H9 (cell line): Measurements from ENCODE around the gene CENPI. TPM values are rescaled to one million over a fixed set of nuclear protein-coding genes. Genes with fewer than 3 reads are reported as not detected.

Source experiments
- DNase-seq: peaks from one replicate; pipeline ENCODE4 v3.0.0-alpha.2; 2017
- H2AFZ ChIP-seq: one replicate; pipeline ENCODE4 v1.6.1; 2013; ENCODE audit warnings: mild to moderate bottlenecking, low read length, control low read depth, moderate library complexity
- H2AK5ac ChIP-seq: 2 replicates; pipeline ENCODE4 v1.6.1; 2013; ENCODE audit warnings: low read length, control low read depth, mixed read lengths; ENCODE audit not compliant: insufficient read length
- H2BK120ac ChIP-seq: one replicate; pipeline ENCODE4 v1.6.1; 2013; ENCODE audit warnings: low read depth, mild to moderate bottlenecking, low read length, control low read depth, inconsistent platforms; ENCODE audit not compliant: poor library complexity, severe bottlenecking
- H2BK12ac ChIP-seq: 2 replicates; pipeline ENCODE4 v1.6.1; 2013; ENCODE audit warnings: low read length, control low read depth, mixed read lengths, low read depth; ENCODE audit not compliant: insufficient read length
- H2BK15ac ChIP-seq: 2 replicates; pipeline ENCODE4 v1.6.1; 2013; ENCODE audit warnings: low read depth, low read length, control low read depth
- H2BK20ac ChIP-seq: one replicate; pipeline ENCODE4 v1.6.1; 2013; ENCODE audit warnings: low read depth, mild to moderate bottlenecking, low read length, control low read depth, inconsistent platforms; ENCODE audit not compliant: poor library complexity, severe bottlenecking
- H2BK5ac ChIP-seq: 2 replicates; pipeline ENCODE4 v1.6.1; 2013; ENCODE audit warnings: low read length, control low read depth, mixed read lengths; ENCODE audit not compliant: insufficient read length
- H3K14ac ChIP-seq: 2 replicates; pipeline ENCODE4 v1.6.1; 2013; ENCODE audit warnings: low read length, control low read depth; ENCODE audit not compliant: insufficient read depth
- H3K18ac ChIP-seq: 2 replicates; pipeline ENCODE4 v1.6.1; 2013; ENCODE audit warnings: low read depth, mild to moderate bottlenecking, mixed read lengths, low read length, control low read depth; ENCODE audit not compliant: insufficient read length
- H3K23ac ChIP-seq: 2 replicates; pipeline ENCODE4 v1.6.1; 2013; ENCODE audit warnings: low read length, control low read depth, mixed read lengths, low read depth; ENCODE audit not compliant: insufficient read length
- H3K23me2 ChIP-seq: 2 replicates; pipeline ENCODE4 v1.6.1; 2013; ENCODE audit warnings: low read depth, mild to moderate bottlenecking, mixed read lengths, low read length, control low read depth; ENCODE audit not compliant: insufficient read length, poor library complexity, severe bottlenecking
- H3K27ac ChIP-seq: 2 replicates; pipeline ENCODE4 v1.5.1; 2013; ENCODE audit warnings: low read length, control low read depth, mixed read lengths, low read depth; ENCODE audit not compliant: insufficient read length
- H3K27me3 ChIP-seq: 2 replicates; pipeline ENCODE4 v1.6.1; 2013; ENCODE audit warnings: low read length, control low read depth, inconsistent platforms; ENCODE audit not compliant: insufficient read depth
- H3K4ac ChIP-seq: 2 replicates; pipeline ENCODE4 v1.6.1; 2013; ENCODE audit warnings: low read depth, mild to moderate bottlenecking, control low read depth, inconsistent platforms, low read length, moderate library complexity
- H3K4me1 ChIP-seq: 2 replicates; pipeline ENCODE4 v1.6.1; 2013; ENCODE audit warnings: low read length, control low read depth, inconsistent platforms; ENCODE audit not compliant: insufficient read depth
- H3K4me2 ChIP-seq: 2 replicates; pipeline ENCODE4 v1.6.1; 2013; ENCODE audit warnings: low read length, control low read depth, mixed read lengths; ENCODE audit not compliant: insufficient read length, insufficient read depth
- H3K56ac ChIP-seq: 2 replicates; pipeline ENCODE4 v1.6.1; 2013; ENCODE audit warnings: low read depth, mild to moderate bottlenecking, mixed read lengths, low read length, control low read depth; ENCODE audit not compliant: insufficient read length
- H3K79me1 ChIP-seq: 2 replicates; pipeline ENCODE4 v1.6.1; 2013; ENCODE audit warnings: low read depth, mild to moderate bottlenecking, moderate library complexity, low read length, control low read depth, inconsistent platforms; ENCODE audit not compliant: insufficient read depth, poor library complexity, severe bottlenecking
- H3K79me2 ChIP-seq: 2 replicates; pipeline ENCODE4 v1.6.1; 2013; ENCODE audit warnings: low read length, control low read depth, inconsistent platforms; ENCODE audit not compliant: insufficient read depth
- H3K9ac ChIP-seq: 2 replicates; pipeline ENCODE4 v1.6.1; 2013; ENCODE audit warnings: low read length, control low read depth, mixed read lengths; ENCODE audit not compliant: insufficient read length; ENCODE audit errors: extremely low read depth
- H3K9me3 ChIP-seq: one replicate; pipeline ENCODE4 v1.6.1; 2013; ENCODE audit warnings: low read depth, low read length, inconsistent platforms; ENCODE audit not compliant: control insufficient read depth
- H3T11ph ChIP-seq: one replicate; pipeline ENCODE4 v1.6.1; 2013; ENCODE audit warnings: mild to moderate bottlenecking, low read length, control low read depth, inconsistent platforms
- H4K20me1 ChIP-seq: one replicate; pipeline ENCODE4 v1.6.1; 2013; ENCODE audit not compliant: control insufficient read depth, insufficient read length, insufficient read depth
- H4K5ac ChIP-seq: 2 replicates; pipeline ENCODE4 v1.6.1; 2013; ENCODE audit warnings: low read depth, mild to moderate bottlenecking, mixed read lengths, low read length, control low read depth; ENCODE audit not compliant: insufficient read length
- H4K8ac ChIP-seq: replicated peaks from 2 replicates; pipeline ENCODE4 v1.6.1; 2013; ENCODE audit warnings: low read length, control low read depth, mixed read lengths, low read depth; ENCODE audit not compliant: insufficient read length
- H4K91ac ChIP-seq: 2 replicates; pipeline ENCODE4 v1.6.1; 2013; ENCODE audit warnings: low read depth, mild to moderate bottlenecking, moderate library complexity, mixed read lengths, low read length, control low read depth; ENCODE audit not compliant: insufficient read length
- H3K27ac Mint-ChIP-seq, 3 experiments: 2 replicates in 2 of 3; 3 replicates in 1 of 3; pipeline ENCODE4 v1.8.0; 2020 to 2021; ENCODE audit warnings: mixed read lengths in 3 of 3, mild to moderate bottlenecking in 1 of 3, moderate library complexity in 1 of 3
- H3K27me3 Mint-ChIP-seq: 2 replicates; pipeline ENCODE4 v1.8.0; 2021; ENCODE audit warnings: low read depth, mild to moderate bottlenecking, moderate library complexity, mixed read lengths
- H3K36me3 Mint-ChIP-seq, 3 experiments: 2 replicates in 2 of 3; 3 replicates in 1 of 3; pipeline ENCODE4 v1.8.0; 2020 to 2021; ENCODE audit warnings: low read depth in 3 of 3, mixed read lengths in 3 of 3; ENCODE audit not compliant: insufficient read depth in 1 of 3
- H3K4me1 Mint-ChIP-seq, 2 experiments: 2 replicates each; pipeline ENCODE4 v1.8.0; 2020; ENCODE audit warnings: mixed read lengths in 2 of 2
- H3K4me3 Mint-ChIP-seq, 2 experiments: 2 replicates in 1 of 2; 3 replicates in 1 of 2; pipeline ENCODE4 v1.8.0; 2020 to 2021; ENCODE audit warnings: mild to moderate bottlenecking in 2 of 2, mixed read lengths in 2 of 2, moderate library complexity in 1 of 2
- H3K9me3 Mint-ChIP-seq, 2 experiments: 2 replicates in 1 of 2; 3 replicates in 1 of 2; pipeline ENCODE4 v1.8.0; 2020; ENCODE audit warnings: mild to moderate bottlenecking in 2 of 2, mixed read lengths in 2 of 2, moderate library complexity in 1 of 2
- WGBS: extraction: QIAGEN DNeasy Blood & Tissue Kit; methylation state at CpG from one replicate; pipeline ENCODE4 v1.1.7; 2013; ENCODE audit warnings: missing lambda C conversion rate, low lambda C conversion rate, mixed read lengths; ENCODE audit not compliant: insufficient read length; ENCODE audit errors: extremely low coverage; 5-methylcytosine and 5-hydroxymethylcytosine counted together
- total RNA-seq: library from RNA; stranded (reverse); gene quantifications from 2 replicates; pipeline ENCODE4 v1.2.1, GENCODE V29; 2021
- TF ChIP-seq, protein P1 (sequence below): fragments of 200-600 bp; sonication (generic); conservative IDR thresholded peaks from 3 replicates; pipeline ENCODE4 v1.8.0; 2021; ENCODE audit warnings: antibody characterized with exemption, mild to moderate bottlenecking

The CENPI gene
- total RNA-seq, 1 experiment from 2014 or later, result 20.0 TPM

DNA sequence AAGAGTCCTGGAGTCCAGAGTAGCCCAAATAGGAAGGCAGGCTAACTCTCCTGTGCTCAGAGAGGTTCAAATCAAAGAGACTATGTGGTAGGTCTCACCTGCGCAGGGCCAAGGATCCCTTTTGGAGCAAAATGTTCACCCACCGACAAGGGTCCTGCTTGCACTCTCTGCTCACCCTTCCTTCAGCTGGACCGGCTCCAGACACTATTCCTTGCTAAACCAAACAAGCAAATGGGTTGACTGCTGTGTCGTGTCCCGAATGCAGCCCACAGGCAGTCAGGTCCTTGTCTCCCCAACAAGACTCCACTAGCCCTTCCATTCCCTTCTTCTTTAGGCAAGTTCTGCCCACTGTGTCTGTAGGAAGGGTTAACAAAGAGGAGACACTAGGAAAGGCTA lies 46.9 kb upstream of the CENPI start:
- TF ChIP-seq, protein P1, sequence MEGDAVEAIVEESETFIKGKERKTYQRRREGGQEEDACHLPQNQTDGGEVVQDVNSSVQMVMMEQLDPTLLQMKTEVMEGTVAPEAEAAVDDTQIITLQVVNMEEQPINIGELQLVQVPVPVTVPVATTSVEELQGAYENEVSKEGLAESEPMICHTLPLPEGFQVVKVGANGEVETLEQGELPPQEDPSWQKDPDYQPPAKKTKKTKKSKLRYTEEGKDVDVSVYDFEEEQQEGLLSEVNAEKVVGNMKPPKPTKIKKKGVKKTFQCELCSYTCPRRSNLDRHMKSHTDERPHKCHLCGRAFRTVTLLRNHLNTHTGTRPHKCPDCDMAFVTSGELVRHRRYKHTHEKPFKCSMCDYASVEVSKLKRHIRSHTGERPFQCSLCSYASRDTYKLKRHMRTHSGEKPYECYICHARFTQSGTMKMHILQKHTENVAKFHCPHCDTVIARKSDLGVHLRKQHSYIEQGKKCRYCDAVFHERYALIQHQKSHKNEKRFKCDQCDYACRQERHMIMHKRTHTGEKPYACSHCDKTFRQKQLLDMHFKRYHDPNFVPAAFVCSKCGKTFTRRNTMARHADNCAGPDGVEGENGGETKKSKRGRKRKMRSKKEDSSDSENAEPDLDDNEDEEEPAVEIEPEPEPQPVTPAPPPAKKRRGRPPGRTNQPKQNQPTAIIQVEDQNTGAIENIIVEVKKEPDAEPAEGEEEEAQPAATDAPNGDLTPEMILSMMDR, result no peak
- peaks cover 15% of the 10 kb centered on the region for H3K9me3 ChIP-seq
- H3K56ac ChIP-seq, result no peak overlapping the region
- no peaks in the 10 kb centered on the region for H3K79me1 ChIP-seq
- no peak overlapping the region for H3K4ac ChIP-seq
- H3K18ac ChIP-seq, result no peak overlapping the region
- H3K14ac ChIP-seq, result peak overlapping the region; percentile 8; the same call in 1 of the 2 replicates
- H2BK120ac ChIP-seq, result no peak overlapping the region
- no peak overlapping the region for H4K5ac ChIP-seq
- peak overlapping the region in 2 of 3 experiments; percentile 40 to 93; a peak in 1 of 7 replicates for H3K27ac Mint-ChIP-seq
- H2AFZ ChIP-seq, result no peak overlapping the region
- no peak overlapping the region for H3T11ph ChIP-seq
- H3K9ac ChIP-seq, result peak overlapping the region; percentile 7
- no peak overlapping the region for H2BK20ac ChIP-seq
- no peak overlapping the region for H3K27ac ChIP-seq
- H4K20me1 ChIP-seq, result no peaks in the 10 kb centered on the region
- H3K4me2 ChIP-seq, result peak overlapping the region; percentile 49
- H3K4me1 Mint-ChIP-seq, result peaks cover 3 to 5% of the 10 kb centered on the region in 2 experiments; a peak in 1 of 4 replicates
- no peak overlapping the region for H4K91ac ChIP-seq
- H2BK12ac ChIP-seq, result no peak overlapping the region
- H2BK5ac ChIP-seq, result no peak overlapping the region
- peaks cover 12 to 22% (median 18%) of the 10 kb centered on the region in 3 experiments for H3K36me3 Mint-ChIP-seq
- no peaks in the 10 kb centered on the region for H3K27me3 ChIP-seq
- no peak for DNase-seq
- H3K4me3 Mint-ChIP-seq, result peak overlapping the region; percentile 82 to 85
- no peak overlapping the region for H3K23ac ChIP-seq
- no peaks in the 10 kb centered on the region for H3K27me3 Mint-ChIP-seq
- H3K9me3 Mint-ChIP-seq, result peaks cover 59 to 66% of the 10 kb centered on the region in 2 experiments
- H4K8ac ChIP-seq, result no peak overlapping the region
- peaks cover 5% of the 10 kb centered on the region for H3K23me2 ChIP-seq
- WGBS, result no CpG with 5 or more reads among the region's 5 CpGs
- H2BK15ac ChIP-seq, result no peak overlapping the region
- H2AK5ac ChIP-seq, result no peak overlapping the region
- no peaks in the 10 kb centered on the region; the same call in 1 of the 2 replicates for H3K4me1 ChIP-seq
- H3K79me2 ChIP-seq, result no peaks in the 10 kb centered on the region
